ENCODE results near the gene JADE1.

GRCh38 chr4:128768373-128768996, 41.0 kb upstream of the JADE1 start:
- TF ChIP-seq CTCF (conservative IDR thresholded peaks at IDR 0.05; ENCODE audit: low read depth, low read length) (no peak), MAZ (IDR thresholded peaks at IDR 0.05; ENCODE audit: borderline replicate concordance, low read depth, low read length) (no peak), NFE2L2 (IDR thresholded peaks at IDR 0.05; ENCODE audit: low read depth, low read length) (no peak)
